Panc1 (cell line): ENCODE data around the gene C1orf50. TPM values are rescaled to one million over a fixed set of nuclear protein-coding genes. Genes with fewer than 3 reads are reported as not detected.

Experiments used
- ATAC-seq: fragments of 200-7000 bp; cut with Tn5 transposase; 2 replicates; pipeline ENCODE4 v1.9.1; 2020; ENCODE audit warnings: mild to moderate bottlenecking, moderate library complexity
- BruUV-seq: library from RNA; stranded (reverse); fragments of 400-500 nt; replicated peaks from 2 replicates; lab custom pipeline; 2021; lab: Mats Ljungman, UMichigan
- CTCF ChIA-PET: fragments of 300-600 bp; sonication (Branson Sonifier 250); formaldehyde crosslinking; loops from one replicate; lab custom pipeline; 2022; ENCODE audit warnings: antibody characterized with exemption; lab: Charles Lee
- POLR2A ChIA-PET: fragments of 300-600 bp; sonication (Branson Sonifier 250); formaldehyde crosslinking; loops from one replicate; lab custom pipeline; 2022; ENCODE audit warnings: antibody characterized with exemption; lab: Charles Lee
- DNase-seq: peaks from one replicate; pipeline ENCODE4 v3.0.0-alpha.2; 2010; ENCODE audit warnings: low read depth, low spot score
- H3K27ac ChIP-seq: 2 replicates; pipeline ENCODE4 v1.5.1; 2011; ENCODE audit warnings: mild to moderate bottlenecking, low read length, inconsistent platforms
- H3K27me3 ChIP-seq: fragments of 200-500 bp; sonication (Bioruptor generic); 2 replicates; pipeline ENCODE4 v1.6.0; 2014; ENCODE audit warnings: low read length, inconsistent platforms; ENCODE audit not compliant: control insufficient read depth, insufficient read depth
- H3K36me3 ChIP-seq: fragments of 200-500 bp; sonication (Bioruptor generic); 2 replicates; pipeline ENCODE4 v1.5.1; 2014; ENCODE audit warnings: inconsistent platforms, mild to moderate bottlenecking, low read length, moderate library complexity; ENCODE audit not compliant: control insufficient read depth, insufficient read depth
- H3K4me1 ChIP-seq: 2 replicates; pipeline ENCODE4 v1.5.1; 2011; ENCODE audit warnings: inconsistent platforms, mild to moderate bottlenecking, low read length, moderate library complexity; ENCODE audit not compliant: control insufficient read depth, insufficient read depth
- H3K4me3 ChIP-seq, 2 experiments: 2 replicates each; pipeline ENCODE4 v1.5.1; 2011 to 2012; ENCODE audit warnings: low read depth in 2 of 2, low read length in 2 of 2, mild to moderate bottlenecking in 2 of 2, inconsistent platforms in 1 of 2, moderate library complexity in 1 of 2
- H3K9me3 ChIP-seq: fragments of 200-500 bp; sonication (Bioruptor generic); 2 replicates; pipeline ENCODE4 v1.5.1; 2014; ENCODE audit warnings: low read depth, mild to moderate bottlenecking, inconsistent platforms, low read length, moderate library complexity; ENCODE audit not compliant: control insufficient read depth, insufficient read depth
- CTCF ChIP-seq: fragments of 450-650 bp; IDR thresholded peaks from 2 replicates; pipeline ENCODE4 v1.5.1; 2017; ENCODE audit warnings: mild to moderate bottlenecking
- POLR2AphosphoS5 ChIP-seq: IDR thresholded peaks from 2 replicates; pipeline ENCODE4 v1.6.1; 2012; ENCODE audit warnings: mild to moderate bottlenecking, low read depth, low read length, moderate library complexity
- SIN3A ChIP-seq: IDR thresholded peaks from 2 replicates; pipeline ENCODE4 v1.6.1; 2012; ENCODE audit warnings: low read depth, mild to moderate bottlenecking, low read length, moderate library complexity, borderline replicate concordance; ENCODE audit not compliant: insufficient read depth
- TCF7L2 ChIP-seq: IDR thresholded peaks from 2 replicates; pipeline ENCODE4 v1.6.1; 2011; ENCODE audit warnings: mild to moderate bottlenecking, low read depth, low read length, inconsistent platforms
- in situ Hi-C: cut with HindIII; loops from 2 replicates; pipeline ENCODE4 v1.10.0; 2016; ENCODE audit warnings: low sequenced_read_pairs, low pct_unique_long_range_greater_than_20kb
- intact Hi-C: fragments of 100-400 bp; cut with micrococcal nuclease; formaldehyde crosslinking; loops from one replicate; pipeline ENCODE4 v1.10.0; 2022; ENCODE audit not compliant: unreplicated experiment
- total RNA-seq: library from RNA; stranded (reverse); gene quantifications from one replicate; pipeline ENCODE4 v1.2.1, GENCODE V29; 2021; ENCODE audit not compliant: unreplicated experiment
- TF ChIP-seq, protein P1 (sequence below), 2 experiments: IDR thresholded peaks; 2 replicates each; pipeline ENCODE4 v1.6.1; 2011 to 2012; ENCODE audit warnings: low read depth in 2 of 2, control low read depth in 1 of 2, low read length in 1 of 2, mild to moderate bottlenecking in 1 of 2, moderate library complexity in 1 of 2; ENCODE audit not compliant: insufficient read depth in 1 of 2

C1orf50 gene
- total RNA-seq, 1 experiment from 2014 or later: 5.8 TPM

DNA sequence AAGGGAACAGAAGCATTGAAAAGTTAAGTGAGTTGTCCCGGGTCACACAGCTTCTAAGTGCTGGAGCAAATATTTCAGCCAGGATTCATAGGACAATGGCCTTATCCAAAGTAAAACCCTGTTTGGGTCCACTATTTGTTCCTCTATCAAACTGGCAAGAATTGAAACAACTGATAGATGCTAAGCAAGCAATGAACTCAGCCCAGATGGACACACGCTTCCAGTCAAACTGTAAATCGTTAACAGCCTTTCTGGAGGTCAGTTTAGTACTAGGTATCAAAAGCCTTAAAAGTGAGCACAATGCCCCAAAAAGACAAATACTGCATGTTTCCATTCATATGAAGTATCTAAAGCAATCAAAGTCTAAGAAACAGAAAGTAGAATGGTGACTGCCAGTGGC is 50.9 kb downstream of the C1orf50 start:
- Histone ChIP-seq H3K4me3 (peak overlapping the region; percentile 63 to 71; a peak in 3 of 4 replicates), H3K4me1 (peaks cover 15% of the 10 kb centered on the region), H3K36me3 (no peaks in the 10 kb centered on the region; the same call in 1 of the 2 replicates), H3K27ac (peak overlapping the region; percentile 91; the same call in 1 of the 2 replicates), H3K27me3 (no peaks in the 10 kb centered on the region), H3K9me3 (no peaks in the 10 kb centered on the region)
- TF ChIP-seq, protein P1, sequence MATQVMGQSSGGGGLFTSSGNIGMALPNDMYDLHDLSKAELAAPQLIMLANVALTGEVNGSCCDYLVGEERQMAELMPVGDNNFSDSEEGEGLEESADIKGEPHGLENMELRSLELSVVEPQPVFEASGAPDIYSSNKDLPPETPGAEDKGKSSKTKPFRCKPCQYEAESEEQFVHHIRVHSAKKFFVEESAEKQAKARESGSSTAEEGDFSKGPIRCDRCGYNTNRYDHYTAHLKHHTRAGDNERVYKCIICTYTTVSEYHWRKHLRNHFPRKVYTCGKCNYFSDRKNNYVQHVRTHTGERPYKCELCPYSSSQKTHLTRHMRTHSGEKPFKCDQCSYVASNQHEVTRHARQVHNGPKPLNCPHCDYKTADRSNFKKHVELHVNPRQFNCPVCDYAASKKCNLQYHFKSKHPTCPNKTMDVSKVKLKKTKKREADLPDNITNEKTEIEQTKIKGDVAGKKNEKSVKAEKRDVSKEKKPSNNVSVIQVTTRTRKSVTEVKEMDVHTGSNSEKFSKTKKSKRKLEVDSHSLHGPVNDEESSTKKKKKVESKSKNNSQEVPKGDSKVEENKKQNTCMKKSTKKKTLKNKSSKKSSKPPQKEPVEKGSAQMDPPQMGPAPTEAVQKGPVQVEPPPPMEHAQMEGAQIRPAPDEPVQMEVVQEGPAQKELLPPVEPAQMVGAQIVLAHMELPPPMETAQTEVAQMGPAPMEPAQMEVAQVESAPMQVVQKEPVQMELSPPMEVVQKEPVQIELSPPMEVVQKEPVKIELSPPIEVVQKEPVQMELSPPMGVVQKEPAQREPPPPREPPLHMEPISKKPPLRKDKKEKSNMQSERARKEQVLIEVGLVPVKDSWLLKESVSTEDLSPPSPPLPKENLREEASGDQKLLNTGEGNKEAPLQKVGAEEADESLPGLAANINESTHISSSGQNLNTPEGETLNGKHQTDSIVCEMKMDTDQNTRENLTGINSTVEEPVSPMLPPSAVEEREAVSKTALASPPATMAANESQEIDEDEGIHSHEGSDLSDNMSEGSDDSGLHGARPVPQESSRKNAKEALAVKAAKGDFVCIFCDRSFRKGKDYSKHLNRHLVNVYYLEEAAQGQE (IDR thresholded peaks at IDR 0.05; ENCODE audit: insufficient read depth in 1 of 2, low read depth in 2 of 2, low read length in 1 of 2): no peak
- TF ChIP-seq CTCF (no peak), SIN3A (no peak), POLR2AphosphoS5 (no peak), TCF7L2 (no peak)
- in situ Hi-C loops (no loop called here), intact Hi-C loops (no loop called here)
- no peak for DNase-seq
- ATAC-seq: no peak
- CTCF ChIA-PET: no interaction called here
- TSS peak; percentile 74 for BruUV-seq
- POLR2A ChIA-PET: interaction anchor here (0.6 kb wide), 2 partner anchors 18 to 89 kb away, joined by 3 to 4 read pairs; no protein-coding TSS in a partner anchor

GRCh38 chr1:42820813-42821212 is 53.8 kb downstream of the C1orf50 start:
- ChIA-PET CTCF (no interaction called here), POLR2A (interaction anchor here (0.6 to 0.7 kb wide), 2 partner anchors 109 to 233 kb away, joined by 3 to 9 read pairs; no protein-coding TSS in a partner anchor)
- intact Hi-C loops: no loop called here
- no peak for TF ChIP-seq POLR2AphosphoS5
- TF ChIP-seq TCF7L2: no peak
- no peak for TF ChIP-seq CTCF
- TF ChIP-seq, protein P1 (IDR thresholded peaks at IDR 0.05; ENCODE audit: insufficient read depth in 1 of 2, low read depth in 2 of 2, low read length in 1 of 2): no peak
- no peak for TF ChIP-seq SIN3A
- ATAC-seq (no peak), DNase-seq (no peak)
- Histone ChIP-seq H3K4me1 (peaks cover 12% of the 10 kb centered on the region), H3K36me3 (no peaks in the 10 kb centered on the region; the same call in 1 of the 2 replicates), H3K27ac (no peak overlapping the region), H3K9me3 (no peaks in the 10 kb centered on the region), H3K27me3 (no peaks in the 10 kb centered on the region), H3K4me3 (no peak overlapping the region)
- BruUV-seq: no TSS peak
- in situ Hi-C loops: no loop called here
